D341Med (cell line): ENCODE results near the gene VAMP1.
A peak's percentile ranks its signal among the peaks of the same experiment; 100 is the strongest.
"Not testable (repeated sequence)": the region's sequence is repeated elsewhere in the genome, so short reads cannot be mapped to it uniquely, and the experiment has no call there.

ENCODE experiments used
- DNase-seq: peaks from one replicate; pipeline ENCODE4 v3.0.0; 2012; ENCODE audit warnings: low spot score

VAMP1 gene, protein sequence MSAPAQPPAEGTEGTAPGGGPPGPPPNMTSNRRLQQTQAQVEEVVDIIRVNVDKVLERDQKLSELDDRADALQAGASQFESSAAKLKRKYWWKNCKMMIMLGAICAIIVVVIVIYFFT

DNA sequence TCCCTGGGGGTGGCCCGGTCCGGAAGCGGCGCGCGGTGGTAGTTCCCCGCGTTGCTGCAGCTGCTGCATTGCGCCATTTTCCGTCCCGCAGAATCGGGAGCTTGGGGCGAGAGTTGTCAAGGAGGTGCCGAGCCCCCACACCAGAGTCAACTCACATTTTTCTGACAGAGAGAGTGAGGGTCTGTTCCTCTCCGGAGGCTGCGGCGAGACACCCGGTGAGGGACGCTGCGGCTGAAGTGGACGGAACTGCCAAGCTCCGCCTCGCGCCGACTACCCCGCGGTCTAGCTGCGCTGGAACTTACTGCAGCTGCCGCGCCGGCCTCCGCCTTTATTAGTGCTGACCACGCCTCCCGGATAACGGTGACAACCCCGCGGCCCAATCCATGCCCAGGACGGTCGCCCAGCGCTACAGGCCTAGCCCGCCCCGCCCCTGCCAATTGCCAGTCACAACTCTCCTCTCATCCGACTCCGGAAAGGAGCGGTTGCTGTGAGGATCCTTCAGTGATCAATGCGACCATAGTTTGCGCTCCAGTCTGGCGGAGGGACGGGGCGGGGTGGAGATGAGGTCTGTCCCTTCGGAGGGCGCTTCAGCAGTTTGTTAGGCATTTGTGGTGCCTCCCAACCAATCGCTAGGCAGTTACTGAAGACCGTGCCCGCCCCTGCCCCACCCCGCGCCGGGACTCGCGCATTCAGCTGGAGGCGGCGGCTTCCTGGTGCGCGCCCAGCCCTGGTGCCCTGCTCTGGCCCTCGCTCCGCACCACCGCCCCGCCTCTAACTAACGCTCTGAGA, at the start of gene VAMP1:
VAMP1 (minus strand) TSS at position 303 of the 789 bp plus-strand sequence; CDS start at position 157, 146 bp downstream.
- DNase-seq = peak; percentile 97

DNA sequence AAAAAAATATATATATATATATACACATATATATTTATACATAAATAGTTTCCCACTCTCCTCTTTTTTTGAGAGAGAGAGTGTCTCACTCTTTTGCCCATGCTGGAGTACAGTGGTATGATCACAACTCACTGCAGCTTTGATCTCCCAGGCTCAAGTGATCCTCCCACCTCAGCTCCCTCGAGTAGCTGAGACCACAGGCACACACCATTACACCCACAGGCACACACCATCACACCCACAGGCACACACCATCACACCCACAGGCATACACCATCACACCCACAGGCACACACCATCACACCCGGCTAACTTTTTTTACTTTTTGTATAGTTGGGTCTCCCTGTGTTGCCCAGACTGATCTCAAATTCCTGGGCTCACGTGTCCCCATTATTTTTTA, 49.7 kb upstream of the VAMP1 start:
- no peak for DNase-seq

DNA sequence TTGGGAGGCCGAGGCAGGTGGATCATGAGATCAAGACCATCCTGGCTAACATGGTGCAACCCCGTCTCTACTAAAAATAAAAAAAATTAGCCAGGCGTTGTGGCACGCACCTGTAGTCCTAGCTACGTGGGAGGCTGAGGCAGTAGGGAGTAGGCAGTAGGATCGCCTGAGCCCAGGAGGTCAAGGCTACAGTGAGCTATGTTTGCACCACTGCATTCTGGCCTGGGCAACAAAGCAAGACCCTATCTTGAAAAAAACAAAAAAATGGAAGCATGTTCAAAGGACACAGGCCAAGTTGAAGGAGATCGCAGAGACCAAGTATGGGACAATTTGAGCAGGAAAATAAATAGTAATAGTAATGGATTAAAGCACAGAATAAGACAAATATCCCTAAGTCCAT, 37.6 kb upstream of the VAMP1 start:
- no peak for DNase-seq

DNA sequence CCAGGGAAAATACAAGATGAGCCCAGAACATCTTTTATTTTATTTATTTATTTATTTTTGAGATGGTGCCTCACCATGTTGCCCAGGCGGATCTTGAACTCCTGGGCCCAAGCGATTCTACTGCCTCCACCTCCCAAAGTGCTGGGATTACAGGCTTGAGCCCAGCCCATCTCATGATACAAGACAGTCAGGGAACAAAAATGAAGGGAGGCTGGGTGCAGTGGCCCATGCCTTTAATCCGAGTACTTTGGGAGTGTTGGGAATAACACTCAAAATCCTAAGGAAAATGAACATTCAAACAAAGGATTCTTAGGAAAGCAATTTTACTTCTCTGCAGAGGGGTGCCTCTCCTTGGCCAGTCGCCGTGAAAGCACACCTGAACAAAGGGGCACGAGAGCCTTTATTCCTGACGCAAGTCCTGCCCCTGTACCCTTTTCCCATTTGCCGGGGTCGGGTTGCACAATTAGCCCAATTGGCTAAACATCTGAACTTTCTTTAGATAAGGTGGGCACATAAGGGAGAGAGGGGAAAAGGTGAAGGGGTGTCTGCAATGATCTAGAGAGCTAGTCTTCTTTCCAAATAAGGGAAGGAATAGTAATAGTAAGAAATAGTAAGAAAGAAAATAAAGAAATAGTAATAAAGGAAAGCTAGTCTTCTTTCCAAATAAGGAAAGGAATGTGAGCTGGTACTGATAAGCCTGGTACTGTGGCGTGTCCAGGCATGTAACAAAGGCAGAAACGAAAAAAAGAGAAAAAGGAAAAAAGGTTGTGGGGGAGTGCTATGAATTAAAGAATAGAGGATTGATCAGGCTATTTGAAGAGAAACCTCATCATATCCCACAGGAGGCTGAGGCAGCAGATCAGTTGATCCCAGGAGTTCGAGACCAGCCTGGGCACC, 36.9 kb upstream of the VAMP1 start:
- DNase-seq = no peak

DNA sequence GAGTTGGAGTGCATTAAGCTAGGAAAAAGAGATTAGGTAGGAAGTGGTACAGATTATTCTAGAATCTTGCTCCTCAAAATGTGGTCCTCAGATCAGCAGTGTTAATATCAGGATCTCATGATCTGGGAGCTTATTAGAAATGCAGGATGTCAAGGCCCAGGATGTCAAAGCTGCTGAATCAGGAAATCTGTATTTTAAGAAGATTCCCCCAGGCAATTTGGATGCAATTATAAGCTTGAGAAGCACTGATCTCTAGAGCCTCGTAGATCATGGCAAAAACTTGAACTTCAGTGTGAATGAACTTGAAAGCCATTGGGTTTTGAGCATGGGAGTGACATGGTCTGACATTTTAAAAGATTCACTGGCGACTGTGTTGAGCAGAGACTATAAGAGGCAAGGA, 30.0 kb upstream of the VAMP1 start:
- no peak for DNase-seq

DNA sequence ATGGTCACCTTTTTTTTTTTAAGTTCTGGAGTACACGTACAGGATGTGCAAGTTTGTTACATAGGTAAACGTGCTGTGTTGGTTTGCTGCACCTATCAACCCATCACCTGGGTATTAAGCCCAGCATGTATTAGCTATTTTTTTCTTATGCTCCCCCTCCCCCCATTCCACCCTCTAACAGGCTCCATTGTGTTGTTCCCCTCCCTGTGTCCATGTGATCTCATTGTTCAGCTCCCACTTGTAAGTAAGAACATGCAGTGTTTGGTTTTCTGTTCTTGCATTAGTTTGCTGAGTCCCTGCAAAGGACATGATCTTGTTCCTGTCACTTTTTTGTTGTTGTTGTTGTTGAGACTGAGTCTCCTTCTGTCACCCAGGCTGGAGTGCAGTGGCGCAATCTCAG, 26.8 kb upstream of the VAMP1 start:
- not testable (repeated sequence) for DNase-seq

DNA sequence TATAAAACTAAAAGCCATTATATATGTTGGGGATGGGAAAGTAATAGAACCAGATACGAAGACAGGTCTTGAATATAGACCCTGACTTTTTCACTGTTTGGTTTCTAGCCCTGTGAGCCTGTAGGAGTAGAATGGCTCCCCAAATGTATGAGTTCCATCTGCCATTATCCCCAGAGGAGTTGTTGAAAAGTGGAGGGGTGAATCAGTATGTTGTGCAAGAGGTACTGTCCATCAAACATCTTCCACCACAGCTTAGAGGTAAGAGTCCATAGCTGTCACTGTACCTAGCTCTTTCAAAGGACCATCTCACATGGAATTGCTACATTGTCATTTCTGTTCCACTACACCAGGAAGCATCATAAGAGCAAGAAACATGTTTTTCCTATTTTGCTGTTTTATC, 24.5 kb upstream of the VAMP1 start:
- DNase-seq = no peak

DNA sequence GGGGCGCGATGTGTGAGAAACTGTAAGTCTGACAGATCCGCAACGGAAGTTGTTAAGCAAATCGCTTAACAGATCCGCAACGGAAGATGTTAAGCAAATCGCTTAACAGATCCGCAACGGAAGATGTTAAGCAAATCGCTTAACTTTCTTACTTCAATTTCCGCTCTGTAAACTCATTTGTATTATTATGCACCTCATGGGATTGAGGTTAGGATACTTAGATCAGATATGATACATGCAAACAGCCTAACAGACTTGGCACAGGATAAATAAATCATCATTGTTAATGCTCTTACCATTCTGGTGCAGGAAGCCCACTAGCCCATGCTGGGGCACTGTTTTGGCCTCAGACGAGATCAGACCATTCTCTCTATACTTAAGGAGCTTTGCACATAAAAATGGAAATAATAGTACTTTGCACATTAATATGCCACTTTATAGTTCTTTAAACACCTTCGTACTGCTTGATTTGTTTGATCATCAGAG, 23.8 kb upstream of the VAMP1 start:
- no peak for DNase-seq

DNA sequence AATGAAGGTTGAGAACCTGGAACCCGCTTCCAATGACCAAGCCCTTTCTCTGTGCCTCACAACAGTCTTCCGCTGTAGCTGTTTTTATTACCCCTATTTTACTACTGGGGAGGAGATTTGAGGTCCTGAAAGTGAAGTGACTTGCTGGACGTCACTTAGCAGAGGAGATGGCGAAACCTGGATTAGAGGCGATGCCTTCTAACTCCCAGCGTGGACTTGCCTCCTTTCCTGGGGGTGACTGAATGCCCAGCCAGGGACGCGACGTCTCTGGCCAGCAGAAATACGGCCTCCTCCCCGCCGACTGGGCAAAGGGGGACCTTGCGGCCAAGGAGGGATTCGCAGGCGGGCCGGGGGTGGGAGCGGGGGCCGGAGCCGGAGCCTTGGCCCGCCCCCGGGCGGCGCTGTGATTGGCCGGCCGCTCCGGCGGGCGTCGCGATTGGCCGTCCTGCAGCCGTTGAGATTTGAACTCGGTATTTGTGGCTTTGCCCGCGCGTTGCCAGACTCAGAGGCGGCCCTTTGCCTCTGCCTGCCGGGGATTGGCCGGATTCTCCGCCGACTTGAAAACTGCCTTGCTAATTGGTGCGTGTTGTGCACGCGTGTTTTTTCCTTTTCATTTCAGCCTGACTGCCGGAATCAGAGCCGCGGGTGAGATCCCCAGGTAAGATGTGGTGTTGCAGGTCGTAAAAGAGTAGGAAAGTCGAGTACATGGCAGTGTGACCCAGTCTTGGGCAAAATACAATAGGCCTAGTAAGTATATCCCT, 23.2 kb upstream of the VAMP1 start, which contains the start of gene NCAPD2:
NCAPD2 (plus strand) TSS at position 606 of the 761 bp plus-strand sequence. CDS start 997 bp downstream, outside the sequence.
- peak; percentile 99 for DNase-seq

DNA sequence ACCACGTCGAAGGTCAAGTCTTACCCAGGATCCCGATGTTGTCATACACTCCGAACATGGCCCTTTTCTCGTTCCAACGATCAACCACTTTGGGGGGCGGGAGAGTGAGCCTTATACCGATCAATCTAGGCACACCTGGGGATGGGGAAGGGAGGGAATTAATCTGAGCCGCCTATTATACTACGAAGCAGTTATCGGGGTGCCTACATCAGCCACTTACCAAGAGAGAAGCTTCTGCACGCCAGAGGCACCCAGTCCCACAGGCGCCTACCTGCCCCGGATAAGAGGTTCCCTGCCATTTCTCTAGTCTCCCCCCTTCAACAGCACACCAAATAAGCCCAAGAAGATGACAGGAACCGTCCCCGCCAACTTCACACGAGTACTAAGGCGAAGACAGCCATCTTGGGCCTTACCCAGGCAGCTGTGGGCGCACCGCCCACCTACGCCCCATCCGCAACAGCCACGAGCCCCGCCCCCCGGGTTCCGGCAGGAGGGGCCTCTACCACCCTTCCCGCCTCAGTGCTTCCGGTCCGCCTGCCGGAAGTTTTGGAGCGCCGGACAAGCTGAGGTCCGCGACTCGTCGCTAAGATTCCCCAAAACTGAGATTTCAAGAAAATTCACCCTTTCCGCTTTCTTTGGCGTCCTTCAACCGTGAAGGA, 22.5 kb upstream of the VAMP1 start, which contains the start of gene MRPL51:
MRPL51 (minus strand) TSS at position 425 of the 659 bp plus-strand sequence; CDS start at position 299, 126 bp downstream.
- DNase-seq = peak; percentile 98

DNA sequence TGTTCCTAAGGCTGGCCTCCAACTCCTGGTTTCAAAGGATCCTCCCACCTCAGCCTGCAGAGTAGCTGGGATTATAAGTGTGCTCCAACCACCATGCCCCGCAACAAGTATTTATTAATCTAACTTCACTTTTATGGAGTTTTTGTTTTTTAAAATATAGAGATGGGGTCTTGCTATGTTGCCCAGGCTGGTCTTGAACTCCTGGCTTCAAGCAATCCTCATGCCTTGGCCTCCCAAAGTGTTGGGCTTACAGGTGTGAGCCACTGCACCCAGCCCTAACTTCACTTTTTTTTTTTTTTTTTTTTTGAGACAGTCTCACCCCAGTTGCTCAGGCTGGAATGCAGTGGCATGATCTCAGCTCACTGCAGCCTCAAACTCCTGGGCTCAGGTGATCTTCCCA, 20.2 kb upstream of the VAMP1 start:
- not testable (repeated sequence) for DNase-seq

DNA sequence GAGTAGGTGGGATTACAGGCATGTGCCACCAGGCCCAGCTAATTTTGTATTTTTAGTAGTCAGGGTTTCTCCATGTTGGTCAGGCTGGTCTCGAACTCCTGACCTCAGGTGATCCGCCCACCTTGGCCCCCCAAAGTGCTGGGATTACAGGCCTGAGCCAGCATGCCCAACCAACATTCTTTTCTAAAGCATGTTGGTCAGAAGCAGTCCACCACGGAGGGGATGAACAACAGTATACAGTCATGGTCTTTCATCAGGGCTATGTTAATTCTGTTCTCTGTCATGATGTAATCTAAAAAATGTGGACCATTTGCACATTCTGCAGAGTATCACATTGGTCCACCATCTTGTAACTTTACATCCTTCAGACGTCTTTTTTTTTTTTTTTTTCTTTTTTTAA, 19.0 kb upstream of the VAMP1 start:
- no peak for DNase-seq

DNA sequence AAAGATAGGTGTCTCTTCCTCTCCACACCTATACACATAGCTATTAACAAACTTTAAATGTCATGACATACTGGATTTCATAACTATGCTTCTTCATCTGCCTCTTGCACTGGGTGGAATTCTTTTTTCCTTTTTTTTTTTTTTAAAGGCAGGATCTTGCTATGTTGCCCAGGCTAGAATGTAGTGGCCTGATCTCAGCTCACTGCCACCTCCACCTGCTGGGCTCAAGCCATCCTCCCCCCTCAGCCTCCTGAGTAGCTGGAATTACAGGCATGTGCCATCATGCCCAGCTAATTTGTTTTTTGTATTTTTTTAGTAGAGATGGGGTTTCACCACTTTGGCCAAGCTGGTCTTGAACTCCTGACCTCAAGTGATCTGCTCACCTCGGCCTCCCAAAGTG, 17.8 kb upstream of the VAMP1 start:
- DNase-seq = no peak

DNA sequence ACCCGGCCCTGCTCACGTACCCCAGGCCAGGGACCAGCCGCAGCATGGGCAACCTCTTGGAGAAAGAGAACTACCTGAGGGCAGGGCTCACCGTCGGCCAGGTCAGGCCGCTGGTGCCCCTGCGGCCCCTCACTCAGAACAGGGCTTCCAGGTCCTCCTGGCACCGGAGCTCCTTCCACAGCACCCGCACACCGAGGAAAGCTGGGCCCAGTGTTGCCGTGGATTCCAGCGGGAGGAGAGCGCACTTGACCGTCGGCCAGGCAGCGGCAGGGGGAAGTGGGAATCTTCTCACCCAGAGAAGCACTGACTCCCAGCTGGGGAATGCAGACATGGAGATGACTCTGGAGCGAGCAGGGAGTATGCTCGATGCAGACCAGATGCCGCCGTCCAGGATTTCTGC, 7.9 kb upstream of the VAMP1 start:
- no peak for DNase-seq

DNA sequence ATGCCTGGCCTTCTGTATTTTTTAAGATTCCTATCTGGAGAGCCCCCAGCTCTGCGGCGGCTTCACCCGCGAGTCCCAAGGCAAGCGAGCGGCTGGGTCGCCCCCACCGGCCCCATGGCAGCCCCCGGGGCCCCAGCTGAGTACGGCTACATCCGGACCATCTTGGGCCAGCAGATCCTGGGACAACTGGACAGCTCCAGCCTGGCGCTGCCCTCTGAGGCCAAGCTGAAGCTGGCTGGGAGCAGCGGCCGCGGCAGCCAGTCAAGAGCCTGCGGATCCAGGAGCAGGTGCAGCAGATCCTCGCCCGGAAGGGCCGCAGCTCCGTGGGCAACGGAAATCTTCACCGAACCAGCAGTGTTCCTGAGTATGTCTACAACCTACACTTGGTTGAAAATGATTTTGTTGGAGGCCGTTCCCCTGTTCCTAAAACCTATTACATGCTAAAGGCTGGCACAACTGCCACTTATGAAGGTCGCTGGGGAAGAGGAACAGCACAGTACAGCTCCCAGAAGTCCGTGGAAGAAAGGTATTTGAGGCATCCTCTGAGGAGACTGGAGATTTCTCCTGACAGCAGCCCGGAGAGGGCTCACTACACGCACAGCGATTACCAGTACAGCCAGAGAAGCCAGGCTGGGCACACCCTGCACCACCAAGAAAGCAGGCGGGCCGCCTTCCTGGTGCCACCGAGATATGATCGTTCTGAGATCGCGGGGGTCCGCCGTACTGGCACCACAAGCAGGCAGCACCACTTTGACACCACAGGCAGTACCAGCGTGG, 7.3 kb upstream of the VAMP1 start:
- not testable (repeated sequence) for DNase-seq

DNA sequence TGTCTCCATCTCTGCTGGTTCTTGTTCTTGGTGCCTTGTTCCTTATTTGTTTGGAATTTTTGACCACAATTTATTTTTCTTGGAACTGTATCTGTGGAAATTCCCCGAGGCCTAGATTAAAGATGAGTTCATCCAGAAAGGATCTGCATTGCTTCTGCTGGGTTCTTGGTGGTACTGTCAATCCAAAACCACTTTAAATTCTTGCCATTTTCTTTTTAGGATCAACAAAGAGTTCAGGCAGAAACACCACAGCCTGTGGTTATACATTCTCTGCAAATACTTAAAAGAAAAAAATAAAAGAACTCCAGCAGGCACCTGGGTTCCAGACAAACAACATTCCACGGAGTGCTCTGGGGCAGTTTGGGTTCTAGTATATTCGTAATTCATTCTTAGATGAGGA, 6.0 kb upstream of the VAMP1 start:
- no peak for DNase-seq

DNA sequence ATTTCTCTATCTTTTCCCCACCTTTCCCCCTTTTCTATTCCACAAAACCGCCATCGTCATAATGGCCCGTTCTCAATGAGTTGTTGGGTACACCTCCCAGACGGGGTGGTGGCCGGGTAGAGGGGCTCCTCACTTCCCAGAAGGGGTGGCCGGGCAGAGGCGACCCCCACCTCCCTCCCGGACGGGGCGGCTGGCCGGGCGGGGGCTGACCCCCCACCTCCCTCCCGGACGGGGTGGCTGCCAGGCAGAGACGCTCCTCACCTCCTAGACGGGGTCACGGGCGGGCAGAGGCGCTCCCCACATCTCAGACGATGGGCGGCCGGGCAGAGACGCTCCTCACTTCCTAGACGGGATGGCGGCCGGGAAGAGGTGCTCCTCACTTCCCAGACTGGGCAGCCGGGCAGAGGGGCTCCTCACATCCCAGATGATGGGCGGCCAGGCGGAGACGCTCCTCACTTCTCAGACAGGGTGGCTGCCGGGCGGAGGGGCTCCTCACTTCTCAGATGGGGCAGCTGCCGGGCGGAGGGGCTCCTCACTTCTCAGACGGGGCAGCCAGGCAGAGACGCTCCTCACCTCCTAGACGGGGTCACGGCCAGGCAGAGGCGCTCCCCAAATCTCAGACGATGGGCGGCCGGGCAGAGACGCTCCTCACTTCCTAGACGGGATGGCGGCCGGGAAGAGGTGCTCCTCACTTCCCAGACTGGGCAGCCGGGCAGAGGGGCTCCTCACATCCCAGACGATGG, 4.9 kb upstream of the VAMP1 start:
- DNase-seq = not testable (repeated sequence)

DNA sequence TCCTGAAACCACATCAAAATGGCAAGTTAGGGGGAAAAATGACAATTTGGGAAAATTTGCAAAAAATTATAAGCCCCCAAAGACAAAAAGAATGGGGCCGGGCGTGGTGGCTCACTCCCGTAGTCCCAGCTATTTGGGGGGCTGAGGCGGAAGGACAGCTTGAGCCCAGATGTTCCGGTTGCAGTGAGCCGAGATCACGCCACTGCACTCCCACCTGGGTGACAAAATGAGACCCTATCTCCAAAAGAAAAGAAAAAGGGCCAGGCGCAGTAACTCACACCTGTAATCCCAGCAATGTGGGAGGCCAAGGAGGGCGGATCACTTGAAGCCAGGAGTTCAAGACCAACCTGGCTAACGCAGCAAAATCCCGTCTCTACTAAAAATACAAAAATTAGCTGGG, 2.0 kb upstream of the VAMP1 start:
- no peak for DNase-seq

DNA sequence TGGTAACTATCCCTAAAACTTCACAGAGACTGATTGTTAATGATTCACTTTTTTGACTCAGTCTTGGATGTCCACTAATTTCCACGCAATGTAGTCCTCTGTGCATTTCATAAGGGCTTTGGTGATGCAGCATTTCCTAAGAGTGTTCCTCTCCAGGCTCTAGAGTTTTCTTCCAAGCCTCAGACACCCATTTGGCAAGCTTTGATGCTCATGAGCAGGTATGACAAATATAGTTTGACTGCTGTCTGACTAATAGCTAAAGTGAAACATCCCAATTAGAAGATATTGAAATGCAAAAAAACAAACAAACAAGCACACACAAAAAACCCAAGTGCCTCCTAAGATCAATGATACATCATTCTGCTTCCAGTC, 1.5 kb upstream of the VAMP1 start:
- DNase-seq = no peak
